Measurements from ENCODE around the gene GABBR2. TPM values are rescaled to one million over a fixed set of nuclear protein-coding genes. Genes with fewer than 3 reads are reported as not detected.

Gene GABBR2
- total and polyA plus RNA-seq, 9 of the 15 experiments (the other 6 are each of a cell fraction or from before 2014, with no cell fraction given) = 0.15 to 1.9 (median 0.32) TPM

DNA sequence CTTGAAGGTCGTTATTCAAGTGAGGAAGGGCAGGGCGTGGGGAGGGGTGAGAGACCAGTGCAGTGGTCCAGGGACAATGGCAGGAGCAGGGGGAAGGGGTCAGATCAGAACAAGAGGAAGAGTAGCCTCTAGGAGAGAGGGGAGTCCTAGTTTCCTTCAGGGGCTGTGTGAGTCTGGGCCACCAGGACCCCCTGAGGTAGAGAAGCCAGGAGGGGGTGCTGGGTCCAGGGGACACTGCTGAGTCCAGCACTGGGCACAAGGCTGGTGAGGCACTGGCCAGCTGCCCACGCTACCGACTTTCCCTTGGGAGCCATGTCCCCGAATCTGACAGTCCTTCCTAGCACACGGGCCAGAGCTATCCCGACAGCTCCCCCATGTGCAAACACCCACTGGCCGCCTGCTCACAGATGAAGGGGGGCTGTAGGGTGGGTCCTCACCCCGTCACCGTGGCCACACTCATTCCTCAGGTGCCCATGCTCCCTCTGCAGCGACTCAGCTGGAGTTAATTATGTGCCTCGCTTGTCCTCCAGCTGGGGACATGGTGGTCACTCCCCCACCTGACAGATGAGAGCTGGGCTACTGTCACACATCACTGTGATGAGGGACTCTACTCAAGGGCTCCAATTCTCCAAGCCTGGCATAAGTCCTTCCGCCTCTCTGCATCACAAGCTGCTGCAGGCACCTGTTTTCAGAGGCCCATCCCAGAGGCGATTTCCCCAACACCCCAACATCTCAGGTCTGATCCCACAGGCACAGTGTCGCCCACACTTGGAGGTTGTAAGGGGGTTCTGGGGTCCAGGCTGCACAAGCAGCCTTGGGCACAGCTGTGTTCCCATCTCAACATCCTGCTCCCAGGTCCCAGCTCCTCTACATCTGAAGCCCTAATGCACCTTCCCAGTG, 115.1 kb downstream of the GABBR2 start:
- Histone ChIP-seq H3K4me2 (ENCODE audit: insufficient read depth, low read length) (no peak overlapping the region), H4K20me1 (replicated peaks; ENCODE audit: control insufficient read depth, insufficient read depth, low read length) (no peaks in the 10 kb centered on the region), H2AFZ (ENCODE audit: low read depth, low read length) (no peak overlapping the region), H3K9me1 (ENCODE audit: control insufficient read depth, insufficient read depth, low read length) (no peaks in the 10 kb centered on the region), H3K27ac (ENCODE audit: extremely low read depth, low read depth, low read length) (no peak overlapping the region), H3K4me1 (replicated peaks in 1 of 2; ENCODE audit: control insufficient read depth in 2 of 2, insufficient read depth in 2 of 2, low read length in 2 of 2) (no peaks in the 10 kb centered on the region), H3K36me3 (ENCODE audit: control insufficient read depth, insufficient read depth, low read length) (no peaks in the 10 kb centered on the region), H3K4me3 (no peak overlapping the region), H3K9ac (ENCODE audit: insufficient read depth in 1 of 2, low read depth in 2 of 2, low read length in 2 of 2) (no peak overlapping the region), H3K79me2 (ENCODE audit: control insufficient read depth, insufficient read depth, low read length) (no peaks in the 10 kb centered on the region), H3K27me3 (ENCODE audit: control insufficient read depth in 2 of 2, insufficient read depth in 2 of 2, low read length in 2 of 2) (peaks cover 13 to 31% of the 10 kb centered on the region in 2 experiments), H3K9me3 (replicated peaks; ENCODE audit: control insufficient read depth, insufficient read depth, low read depth, low read length) (no peaks in the 10 kb centered on the region)
- no peak for FAIRE-seq
- ATAC-seq = no peak
- BruUV-seq (replicated peaks) = no TSS peak
- WGBS (ENCODE audit: insufficient coverage, low coverage, missing lambda C conversion rate) = 22% methylated on average over 15 of the region's 15 CpGs
- ChIA-PET POLR2A (interaction anchor here (0.7 to 1.1 kb wide), 5 partner anchors 11 to 589 kb away, joined by 3 to 6 read pairs (median 4); no protein-coding TSS in a partner anchor), CTCF (ENCODE audit: low intra/inter-chr PET ratio) (no interaction called here)
- intact Hi-C loops (cut with micrococcal nuclease) = no loop called here
- in situ Hi-C loops (cut with MboI) = no loop called here
- DNase-seq (ENCODE audit: extremely low read depth in 1 of 4, low spot score in 3 of 4) = no peak
- TF ChIP-seq ZNF668 (CRISPR knock-in tag; IDR thresholded peaks at IDR 0.05) (no peak), TFAM (CRISPR knock-in tag; conservative IDR thresholded peaks at IDR 0.05) (no peak), BACH1 (tag; IDR thresholded peaks at IDR 0.05) (no peak), ERF (CRISPR knock-in tag; IDR thresholded peaks at IDR 0.05) (no peak), RERE (CRISPR knock-in tag; IDR thresholded peaks at IDR 0.05; ENCODE audit: borderline replicate concordance) (no peak), PHF20 (IDR thresholded peaks at IDR 0.05; ENCODE audit: partially characterized antibody) (no peak), STAG1 (CRISPR knock-in tag; IDR thresholded peaks at IDR 0.05; ENCODE audit: borderline replicate concordance) (no peak), RB1 (IDR thresholded peaks at IDR 0.05; ENCODE audit: low read depth) (no peak), CHAMP1 (IDR thresholded peaks at IDR 0.05) (no peak), MEF2D (tag; conservative IDR thresholded peaks at IDR 0.05; ENCODE audit: low read depth) (no peak)
- TF ChIP-seq, protein P1, sequence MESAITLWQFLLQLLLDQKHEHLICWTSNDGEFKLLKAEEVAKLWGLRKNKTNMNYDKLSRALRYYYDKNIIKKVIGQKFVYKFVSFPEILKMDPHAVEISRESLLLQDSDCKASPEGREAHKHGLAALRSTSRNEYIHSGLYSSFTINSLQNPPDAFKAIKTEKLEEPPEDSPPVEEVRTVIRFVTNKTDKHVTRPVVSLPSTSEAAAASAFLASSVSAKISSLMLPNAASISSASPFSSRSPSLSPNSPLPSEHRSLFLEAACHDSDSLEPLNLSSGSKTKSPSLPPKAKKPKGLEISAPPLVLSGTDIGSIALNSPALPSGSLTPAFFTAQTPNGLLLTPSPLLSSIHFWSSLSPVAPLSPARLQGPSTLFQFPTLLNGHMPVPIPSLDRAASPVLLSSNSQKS (CRISPR knock-in tag; IDR thresholded peaks at IDR 0.05) = no peak
- TF ChIP-seq, protein P2, sequence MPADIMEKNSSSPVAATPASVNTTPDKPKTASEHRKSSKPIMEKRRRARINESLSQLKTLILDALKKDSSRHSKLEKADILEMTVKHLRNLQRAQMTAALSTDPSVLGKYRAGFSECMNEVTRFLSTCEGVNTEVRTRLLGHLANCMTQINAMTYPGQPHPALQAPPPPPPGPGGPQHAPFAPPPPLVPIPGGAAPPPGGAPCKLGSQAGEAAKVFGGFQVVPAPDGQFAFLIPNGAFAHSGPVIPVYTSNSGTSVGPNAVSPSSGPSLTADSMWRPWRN (IDR thresholded peaks at IDR 0.05; ENCODE audit: low read depth) = no peak

Data from K562 (cell line).